HEK293 (cell line): ENCODE results near the gene TNRC6A.
A peak's percentile ranks its signal among the peaks of the same experiment; 100 is the strongest.

Experiments used
- CTCF ChIA-PET: fragments of 350-600 bp; formaldehyde crosslinking; extraction: SDS; loops from one replicate; lab custom pipeline; 2021; ENCODE audit warnings: antibody characterized with exemption; lab: Yijun Ruan, JAX
- POLR2A ChIA-PET: fragments of 300-600 bp; formaldehyde crosslinking; extraction: SDS; loops from one replicate; lab custom pipeline; 2020; ENCODE audit warnings: antibody characterized with exemption, inconsistent platforms; lab: Yijun Ruan, JAX
- H3K27ac ChIP-seq: fragments of 200-500 bp; sonication (Bioruptor generic); 2 replicates; pipeline ENCODE4 v1.5.1; 2014; ENCODE audit warnings: low read depth, low read length, control low read depth, inconsistent platforms; ENCODE audit errors: extremely low read depth
- H3K36me3 ChIP-seq, 2 experiments: fragments of 200-500 bp in 1 of 2; sonication (Bioruptor generic) in 1 of 2; 1 replicate in 1 of 2; 2 replicates in 1 of 2; pipeline ENCODE4 v1.5.1; 2014 to 2017; ENCODE audit warnings: inconsistent platforms in 2 of 2, low read length in 2 of 2; ENCODE audit not compliant: control insufficient read depth in 2 of 2, insufficient read depth in 1 of 2
- H3K4me1 ChIP-seq: fragments of 200-500 bp; sonication (Bioruptor generic); 2 replicates; pipeline ENCODE4 v1.5.1; 2014; ENCODE audit warnings: mild to moderate bottlenecking, low read length, inconsistent platforms; ENCODE audit not compliant: control insufficient read depth, insufficient read depth
- H3K4me3 ChIP-seq: 2 replicates; pipeline ENCODE4 v1.5.1; 2011; ENCODE audit warnings: low read depth, mild to moderate bottlenecking, control low read depth, low read length, moderate library complexity
- H3K9me3 ChIP-seq: fragments of 200-500 bp; sonication (Bioruptor generic); 2 replicates; pipeline ENCODE4 v1.5.1; 2014; ENCODE audit warnings: low read depth, low read length, inconsistent platforms; ENCODE audit not compliant: control insufficient read depth, insufficient read depth
- HOXC10 ChIP-seq: sonication (generic); formaldehyde crosslinking; IDR thresholded peaks from 2 replicates; pipeline ENCODE4 v1.8.1; 2023; ENCODE audit warnings: mild to moderate bottlenecking, missing genetic modification reagents
- HOXD13 ChIP-seq: sonication (generic); formaldehyde crosslinking; IDR thresholded peaks from 2 replicates; pipeline ENCODE4 v1.8.0; 2022; ENCODE audit warnings: missing genetic modification reagents, borderline replicate concordance
- IKZF3 ChIP-seq: fragments of 450-650 bp; IDR thresholded peaks from 2 replicates; pipeline ENCODE4 v1.5.0; 2018; ENCODE audit warnings: missing biosample characterization, mild to moderate bottlenecking, missing genetic modification characterization, moderate library complexity
- KLF7 ChIP-seq: fragments of 450-650 bp; formaldehyde crosslinking; IDR thresholded peaks from 2 replicates; pipeline ENCODE4 v1.5.1; 2016; ENCODE audit warnings: missing biosample characterization, missing genetic modification characterization, borderline replicate concordance
- MEIS1 ChIP-seq: sonication (generic); formaldehyde crosslinking; IDR thresholded peaks from 2 replicates; pipeline ENCODE4 v1.8.1; 2022; ENCODE audit warnings: missing genetic modification reagents, mild to moderate bottlenecking, borderline replicate concordance
- PRDM10 ChIP-seq: fragments of 450-650 bp; formaldehyde crosslinking; IDR thresholded peaks from 2 replicates; pipeline ENCODE4 v1.5.1; 2016; ENCODE audit warnings: missing biosample characterization, missing genetic modification characterization
- REST ChIP-seq: fragments of 450-650 bp; formaldehyde crosslinking; IDR thresholded peaks from 2 replicates; pipeline ENCODE4 v1.5.1; 2016; ENCODE audit warnings: missing biosample characterization, missing genetic modification characterization
- SALL2 ChIP-seq: fragments of 450-650 bp; formaldehyde crosslinking; IDR thresholded peaks from 2 replicates; pipeline ENCODE4 v1.5.0; 2017; ENCODE audit warnings: missing biosample characterization, mild to moderate bottlenecking, missing genetic modification characterization, borderline replicate concordance
- ZBTB26 ChIP-seq: fragments of 450-650 bp; formaldehyde crosslinking; optimal IDR thresholded peaks from 2 replicates; pipeline ENCODE3; 2016; ENCODE audit warnings: missing biosample characterization, mild to moderate bottlenecking, missing genetic modification characterization
- ZBTB44 ChIP-seq: fragments of 450-650 bp; IDR thresholded peaks from 2 replicates; pipeline ENCODE4 v1.5.1; 2018; ENCODE audit warnings: missing biosample characterization, mild to moderate bottlenecking, missing genetic modification characterization
- ZBTB7A ChIP-seq: fragments of 450-650 bp; formaldehyde crosslinking; IDR thresholded peaks from 2 replicates; pipeline ENCODE4 v1.5.1; 2016; ENCODE audit warnings: low read depth, missing biosample characterization, missing genetic modification characterization
- ZNF132 ChIP-seq: fragments of 450-650 bp; formaldehyde crosslinking; IDR thresholded peaks from 2 replicates; pipeline ENCODE4 v1.5.1; 2017; ENCODE audit warnings: missing biosample characterization, missing genetic modification characterization, borderline replicate concordance
- ZNF837 ChIP-seq: fragments of 450-650 bp; formaldehyde crosslinking; IDR thresholded peaks from 2 replicates; pipeline ENCODE4 v1.5.1; 2016; ENCODE audit warnings: missing biosample characterization, missing genetic modification characterization
- TF ChIP-seq, protein P1 (sequence below): fragments of 450-650 bp; formaldehyde crosslinking; IDR thresholded peaks from 2 replicates; pipeline ENCODE4 v1.5.1; 2016; ENCODE audit warnings: missing biosample characterization, missing genetic modification characterization
- TF ChIP-seq, protein P2 (sequence below): fragments of 450-650 bp; formaldehyde crosslinking; IDR thresholded peaks from 2 replicates; pipeline ENCODE4 v1.5.1; 2016; ENCODE audit warnings: missing biosample characterization, missing genetic modification characterization
- TF ChIP-seq, protein P3 (sequence below): fragments of 450-650 bp; formaldehyde crosslinking; IDR thresholded peaks from 2 replicates; pipeline ENCODE4 v1.5.1; 2016; ENCODE audit warnings: missing biosample characterization, missing genetic modification characterization

The TNRC6A gene

GRCh38 chr16:24776501-24777220, 47.2 kb downstream of the TNRC6A start:
- TF ChIP-seq, protein P1, sequence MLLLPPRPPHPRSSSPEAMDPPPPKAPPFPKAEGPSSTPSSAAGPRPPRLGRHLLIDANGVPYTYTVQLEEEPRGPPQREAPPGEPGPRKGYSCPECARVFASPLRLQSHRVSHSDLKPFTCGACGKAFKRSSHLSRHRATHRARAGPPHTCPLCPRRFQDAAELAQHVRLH (tag by site-specific recombination), result 0 out of 2 replicates have a peak, but pooled peaks have one; percentile 25
- TF ChIP-seq, protein P2, sequence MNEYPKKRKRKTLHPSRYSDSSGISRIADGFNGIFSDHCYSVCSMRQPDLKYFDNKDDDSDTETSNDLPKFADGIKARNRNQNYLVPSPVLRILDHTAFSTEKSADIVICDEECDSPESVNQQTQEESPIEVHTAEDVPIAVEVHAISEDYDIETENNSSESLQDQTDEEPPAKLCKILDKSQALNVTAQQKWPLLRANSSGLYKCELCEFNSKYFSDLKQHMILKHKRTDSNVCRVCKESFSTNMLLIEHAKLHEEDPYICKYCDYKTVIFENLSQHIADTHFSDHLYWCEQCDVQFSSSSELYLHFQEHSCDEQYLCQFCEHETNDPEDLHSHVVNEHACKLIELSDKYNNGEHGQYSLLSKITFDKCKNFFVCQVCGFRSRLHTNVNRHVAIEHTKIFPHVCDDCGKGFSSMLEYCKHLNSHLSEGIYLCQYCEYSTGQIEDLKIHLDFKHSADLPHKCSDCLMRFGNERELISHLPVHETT, result no peak
- TF ChIP-seq ZBTB44, result 0 out of 2 replicates have a peak, but pooled peaks have one; percentile 16
- H3K9me3 ChIP-seq, result no peaks in the 10 kb centered on the region
- CTCF ChIA-PET, result interaction anchor here (0.6 kb wide), 1 partner anchor 631 kb away, joined by 3 read pairs; no protein-coding TSS in a partner anchor
- H3K4me1 ChIP-seq, result peaks cover 4% of the 10 kb centered on the region; the same call in 1 of the 2 replicates
- peaks cover 20 to 67% of the 10 kb centered on the region in 2 experiments for H3K36me3 ChIP-seq
- no peak overlapping the region for H3K4me3 ChIP-seq
- POLR2A ChIA-PET, result no interaction called here
- no peak overlapping the region for H3K27ac ChIP-seq

DNA sequence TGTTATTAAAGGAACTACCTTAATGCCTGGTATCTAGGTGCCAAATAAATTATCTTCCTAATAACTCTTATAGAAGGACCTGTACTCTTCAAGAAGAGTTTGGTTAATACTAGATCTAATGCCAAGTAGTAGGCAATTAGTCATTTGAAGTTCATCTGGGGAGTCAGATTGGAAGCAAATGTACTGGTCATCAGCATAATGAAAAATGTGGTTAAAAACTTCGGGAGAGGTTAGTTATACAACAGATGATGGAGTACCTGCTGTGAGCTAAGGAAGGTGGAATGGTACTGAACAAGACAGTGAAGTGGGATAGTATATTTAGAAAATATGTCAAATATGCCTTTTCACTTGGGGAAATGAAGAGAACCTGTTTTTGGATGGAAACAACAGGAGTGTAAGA, 49.2 kb downstream of the TNRC6A start:
- ChIA-PET CTCF (interaction anchor here (0.6 kb wide), 1 partner anchor 200 kb away, joined by 3 read pairs; no protein-coding TSS in a partner anchor), POLR2A (no interaction called here)
- Histone ChIP-seq H3K4me1 (peaks cover 4% of the 10 kb centered on the region; the same call in 1 of the 2 replicates), H3K4me3 (no peak overlapping the region), H3K27ac (no peak overlapping the region), H3K36me3 (peaks cover 19 to 66% of the 10 kb centered on the region in 2 experiments), H3K9me3 (no peaks in the 10 kb centered on the region)
- TF ChIP-seq REST (tag by site-specific recombination) (no peak), SALL2 (tag by site-specific recombination) (no peak), ZBTB7A (tag by site-specific recombination) (no peak), PRDM10 (tag by site-specific recombination) (no peak), HOXC10 (CRISPR knock-in tag) (no peak), ZNF837 (no peak), IKZF3 (tag by site-specific recombination) (no peak), ZBTB26 (no peak), HOXD13 (CRISPR knock-in tag) (no peak), MEIS1 (CRISPR knock-in tag) (no peak), ZNF132 (tag by site-specific recombination) (no peak), KLF7 (tag by site-specific recombination) (no peak)
- TF ChIP-seq, protein P3, sequence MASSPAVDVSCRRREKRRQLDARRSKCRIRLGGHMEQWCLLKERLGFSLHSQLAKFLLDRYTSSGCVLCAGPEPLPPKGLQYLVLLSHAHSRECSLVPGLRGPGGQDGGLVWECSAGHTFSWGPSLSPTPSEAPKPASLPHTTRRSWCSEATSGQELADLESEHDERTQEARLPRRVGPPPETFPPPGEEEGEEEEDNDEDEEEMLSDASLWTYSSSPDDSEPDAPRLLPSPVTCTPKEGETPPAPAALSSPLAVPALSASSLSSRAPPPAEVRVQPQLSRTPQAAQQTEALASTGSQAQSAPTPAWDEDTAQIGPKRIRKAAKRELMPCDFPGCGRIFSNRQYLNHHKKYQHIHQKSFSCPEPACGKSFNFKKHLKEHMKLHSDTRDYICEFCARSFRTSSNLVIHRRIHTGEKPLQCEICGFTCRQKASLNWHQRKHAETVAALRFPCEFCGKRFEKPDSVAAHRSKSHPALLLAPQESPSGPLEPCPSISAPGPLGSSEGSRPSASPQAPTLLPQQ (tag by site-specific recombination), result no peak
